C4-2B (cell line): ENCODE data around the gene ODR4.

Experiments
- H3K27ac ChIP-seq: fragments of 450-650 bp; 2 replicates; pipeline ENCODE4 v1.5.1; 2017
- CTCF ChIP-seq: fragments of 450-650 bp; conservative IDR thresholded peaks from 2 replicates; pipeline ENCODE4 v1.5.1; 2017; ENCODE audit warnings: mild to moderate bottlenecking
- ZFX ChIP-seq: fragments of 450-650 bp; IDR thresholded peaks from 2 replicates; pipeline ENCODE4 v1.6.1; 2017

Gene ODR4

GRCh38 chr1:186465946-186466345, 90.3 kb downstream of the ODR4 start:
- TF ChIP-seq ZFX = no peak
- no peak for TF ChIP-seq CTCF
- no peak overlapping the region for H3K27ac ChIP-seq
